SK-N-SH treated with all-trans-retinoic acid at 6 μM for 48 hours (cell line): ENCODE data around the gene CEACAM6.

ENCODE experiments used
- ATAC-seq: fragments of 200-7000 bp; cut with Tn5 transposase; 3 replicates; pipeline ENCODE4 v1.9.1; 2020; ENCODE audit warnings: mild to moderate bottlenecking, moderate library complexity
- BACH2 ChIP-seq: fragments of 250-450 bp; sonication (Bioruptor Pico); IDR thresholded peaks from 2 replicates; pipeline ENCODE4 v1.9.0; 2021; ENCODE audit warnings: mild to moderate bottlenecking, borderline replicate concordance
- CSDC2 ChIP-seq: fragments of 250-450 bp; sonication (Bioruptor Pico); IDR thresholded peaks from 2 replicates; pipeline ENCODE4 v1.5.0; 2020; ENCODE audit warnings: mild to moderate bottlenecking, moderate library complexity
- CSRNP3 ChIP-seq: fragments of 250-450 bp; sonication (Bioruptor Pico); IDR thresholded peaks from 2 replicates; pipeline ENCODE4 v1.5.1; 2021; ENCODE audit warnings: mild to moderate bottlenecking, moderate library complexity
- ESRRG ChIP-seq: fragments of 250-450 bp; sonication (Bioruptor Pico); IDR thresholded peaks from 2 replicates; pipeline ENCODE4 v1.6.1; 2021; ENCODE audit warnings: mild to moderate bottlenecking
- GLIS3 ChIP-seq: fragments of 250-450 bp; sonication (Bioruptor Pico); IDR thresholded peaks from 2 replicates; pipeline ENCODE4 v1.5.0; 2020; ENCODE audit warnings: mild to moderate bottlenecking, moderate library complexity
- ISL1 ChIP-seq: fragments of 250-450 bp; sonication (Bioruptor Pico); IDR thresholded peaks from 2 replicates; pipeline ENCODE4 v2.1.2; 2022; ENCODE audit warnings: mild to moderate bottlenecking, moderate library complexity
- OSR1 ChIP-seq: fragments of 250-450 bp; sonication (Bioruptor Pico); IDR thresholded peaks from 2 replicates; pipeline ENCODE4 v1.8.0; 2022; ENCODE audit warnings: moderate library complexity, mild to moderate bottlenecking, inconsistent platforms
- POU6F1 ChIP-seq: fragments of 250-450 bp; sonication (Bioruptor Pico); IDR thresholded peaks from 2 replicates; pipeline ENCODE4 v1.8.0; 2021; ENCODE audit warnings: low read depth, mild to moderate bottlenecking, moderate library complexity, borderline replicate concordance
- PPARA ChIP-seq: fragments of 250-450 bp; sonication (Bioruptor Pico); IDR thresholded peaks from 2 replicates; pipeline ENCODE4 v1.5.0; 2020; ENCODE audit warnings: mild to moderate bottlenecking, borderline replicate concordance
- RARB ChIP-seq: fragments of 250-450 bp; sonication (Bioruptor Pico); IDR thresholded peaks from 2 replicates; pipeline ENCODE4 v1.8.0; 2021; ENCODE audit warnings: mild to moderate bottlenecking, moderate library complexity
- SNAI2 ChIP-seq: fragments of 250-450 bp; sonication (Bioruptor Pico); IDR thresholded peaks from 2 replicates; pipeline ENCODE4 v1.5.0; 2020; ENCODE audit warnings: mild to moderate bottlenecking, moderate library complexity
- TOX ChIP-seq: fragments of 250-450 bp; sonication (Bioruptor Pico); IDR thresholded peaks from 2 replicates; pipeline ENCODE4 v1.8.0; 2021; ENCODE audit warnings: mild to moderate bottlenecking, moderate library complexity, borderline replicate concordance
- TSHZ2 ChIP-seq: fragments of 250-450 bp; sonication (Bioruptor Pico); IDR thresholded peaks from 2 replicates; pipeline ENCODE4 v1.5.0; 2020; ENCODE audit warnings: mild to moderate bottlenecking, moderate library complexity
- ZFP3 ChIP-seq: fragments of 250-450 bp; sonication (Bioruptor Pico); IDR thresholded peaks from 2 replicates; pipeline ENCODE4 v1.5.0; 2020; ENCODE audit warnings: mild to moderate bottlenecking, moderate library complexity
- ZFP30 ChIP-seq: fragments of 450-650 bp; formaldehyde crosslinking; IDR thresholded peaks from 2 replicates; pipeline ENCODE4 v1.5.0; 2022; ENCODE audit warnings: mild to moderate bottlenecking, moderate library complexity
- ZNF565 ChIP-seq: fragments of 450-650 bp; formaldehyde crosslinking; conservative IDR thresholded peaks from 2 replicates; pipeline ENCODE4 v1.5.0; 2020; ENCODE audit warnings: low read depth, mild to moderate bottlenecking, moderate library complexity
- ZNF70 ChIP-seq: fragments of 450-650 bp; formaldehyde crosslinking; IDR thresholded peaks from 2 replicates; pipeline ENCODE4 v1.5.0; 2020; ENCODE audit warnings: mild to moderate bottlenecking, moderate library complexity
- ZNF8 ChIP-seq: fragments of 450-650 bp; formaldehyde crosslinking; IDR thresholded peaks from 2 replicates; pipeline ENCODE4 v1.5.0; 2020; ENCODE audit warnings: mild to moderate bottlenecking, moderate library complexity
- TF ChIP-seq, protein P1 (sequence below): fragments of 250-450 bp; sonication (Bioruptor Pico); IDR thresholded peaks from 2 replicates; pipeline ENCODE4 v1.5.1; 2020; ENCODE audit warnings: low read depth, mild to moderate bottlenecking, moderate library complexity

Gene CEACAM6

GRCh38 chr19:41796362-41796761 is 41.0 kb downstream of the CEACAM6 start, which contains the start of gene CEACAM3 (continued):
- TF ChIP-seq POU6F1 (CRISPR knock-in tag) (no peak), ZFP30 (CRISPR knock-in tag) (no peak)
- TF ChIP-seq, protein P1, sequence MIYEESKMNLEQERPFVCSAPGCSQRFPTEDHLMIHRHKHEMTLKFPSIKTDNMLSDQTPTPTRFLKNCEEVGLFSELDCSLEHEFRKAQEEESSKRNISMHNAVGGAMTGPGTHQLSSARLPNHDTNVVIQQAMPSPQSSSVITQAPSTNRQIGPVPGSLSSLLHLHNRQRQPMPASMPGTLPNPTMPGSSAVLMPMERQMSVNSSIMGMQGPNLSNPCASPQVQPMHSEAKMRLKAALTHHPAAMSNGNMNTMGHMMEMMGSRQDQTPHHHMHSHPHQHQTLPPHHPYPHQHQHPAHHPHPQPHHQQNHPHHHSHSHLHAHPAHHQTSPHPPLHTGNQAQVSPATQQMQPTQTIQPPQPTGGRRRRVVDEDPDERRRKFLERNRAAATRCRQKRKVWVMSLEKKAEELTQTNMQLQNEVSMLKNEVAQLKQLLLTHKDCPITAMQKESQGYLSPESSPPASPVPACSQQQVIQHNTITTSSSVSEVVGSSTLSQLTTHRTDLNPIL (CRISPR knock-in tag): no peak

DNA sequence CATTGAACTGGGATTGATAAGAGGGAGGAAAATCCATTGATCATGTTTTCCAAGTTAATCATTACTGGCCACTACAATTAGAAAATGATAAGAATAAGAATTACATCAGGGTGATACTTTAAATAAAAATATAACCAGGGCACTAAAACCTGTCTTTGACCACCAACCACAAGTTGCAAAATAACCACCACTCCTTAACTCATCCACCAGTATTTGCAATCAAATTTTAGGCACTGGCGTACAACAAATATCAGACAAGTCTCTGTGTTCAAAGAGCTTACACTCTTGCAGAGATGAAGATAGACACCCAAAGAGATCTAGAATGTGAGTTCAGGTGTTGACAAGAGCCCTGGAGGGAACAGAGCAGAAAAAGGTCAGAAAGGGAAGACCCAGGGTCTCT is 41.6 kb downstream of the CEACAM6 start:
- no peak for ATAC-seq
- TF ChIP-seq ZNF8 (CRISPR knock-in tag) (no peak), TOX (CRISPR knock-in tag) (no peak), BACH2 (CRISPR knock-in tag) (no peak), SNAI2 (CRISPR knock-in tag) (no peak), RARB (CRISPR knock-in tag) (no peak), ZNF565 (CRISPR knock-in tag) (no peak), CSRNP3 (CRISPR knock-in tag) (no peak), GLIS3 (no peak), CSDC2 (no peak), ZNF70 (CRISPR knock-in tag) (no peak), ISL1 (CRISPR knock-in tag) (no peak), ZFP3 (CRISPR knock-in tag) (no peak)

DNA sequence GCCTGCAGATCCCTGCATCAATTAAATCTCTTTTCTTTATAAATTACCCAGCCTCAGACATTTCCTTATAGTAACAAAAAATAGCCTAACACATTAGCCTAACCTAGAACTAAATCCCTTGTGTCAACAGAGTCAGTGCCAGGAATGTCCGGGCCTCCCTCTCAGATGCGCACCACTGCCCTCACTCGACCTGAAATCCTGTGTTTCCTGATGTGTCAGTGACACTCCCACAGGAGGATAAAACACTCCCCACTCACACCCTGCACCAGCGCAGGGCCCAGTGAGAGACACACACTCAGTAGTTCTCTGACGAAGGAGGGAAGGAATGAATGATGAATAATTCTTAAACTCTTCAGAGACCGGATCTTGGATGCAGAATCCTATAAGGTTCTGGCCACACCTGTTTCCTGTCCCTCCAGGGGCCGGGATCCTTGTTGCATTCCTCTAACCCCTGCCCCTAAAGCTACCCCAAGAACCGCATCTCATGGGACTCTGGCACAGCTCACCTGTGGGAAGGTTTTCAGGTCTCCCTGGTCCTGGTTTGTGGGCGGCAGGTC is 44.2 kb downstream of the CEACAM6 start:
- TF ChIP-seq RARB (CRISPR knock-in tag) (no peak), ISL1 (CRISPR knock-in tag) (no peak), ZFP3 (CRISPR knock-in tag) (no peak)
- no peak for ATAC-seq

- no peak for ATAC-seq
- no peak for TF ChIP-seq ISL1 (CRISPR knock-in tag)
- no peak for TF ChIP-seq CSDC2
- TF ChIP-seq TOX (CRISPR knock-in tag): no peak
- no peak for TF ChIP-seq TSHZ2 (CRISPR knock-in tag)
- TF ChIP-seq ZNF8 (CRISPR knock-in tag): no peak
- TF ChIP-seq OSR1 (CRISPR knock-in tag): no peak
- no peak for TF ChIP-seq PPARA
- no peak for TF ChIP-seq GLIS3
Measured at GRCh38 chr19:41801031-41801430, 45.7 kb downstream of the CEACAM6 start.

DNA sequence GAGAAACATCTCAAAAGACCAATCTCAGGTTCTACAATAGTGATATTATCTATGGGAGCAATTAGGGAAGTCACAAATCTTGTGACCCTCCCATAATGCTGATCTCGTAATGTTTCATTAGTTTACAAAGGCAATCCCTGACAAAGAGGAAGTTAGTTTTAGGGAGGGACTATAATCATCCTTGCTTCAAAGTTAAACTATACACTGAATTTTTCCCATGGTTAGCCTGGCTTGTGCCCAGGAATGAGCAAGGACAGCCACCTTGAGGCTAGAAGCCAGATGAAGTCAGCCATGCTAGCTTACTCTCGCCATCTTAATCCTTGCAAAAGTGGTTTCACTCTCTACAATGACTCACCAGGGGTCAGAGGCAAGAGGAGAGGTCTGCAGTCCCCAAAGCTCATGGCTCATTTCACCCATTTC is 46.5 kb downstream of the CEACAM6 start:
- ATAC-seq: no peak
- TF ChIP-seq BACH2 (CRISPR knock-in tag) (no peak), RARB (CRISPR knock-in tag) (no peak), ESRRG (CRISPR knock-in tag) (no peak)
